B cell (primary cell): ENCODE results near the gene KIAA0753. TPM values are rescaled to one million over a fixed set of nuclear protein-coding genes. Genes with fewer than 3 reads are reported as not detected.

ENCODE experiments used
- ATAC-seq: fragments of 200-7000 bp; cut with Tn5 transposase; one replicate; pipeline ENCODE4 v1.10.0; 2021; ENCODE audit warnings: low read depth, mild to moderate bottlenecking, moderate number of reproducible peaks, moderate library complexity
- CTCF ChIA-PET: fragments of 350-600 bp; sonication (Branson Sonifier 250); formaldehyde crosslinking; loops from one replicate; lab custom pipeline; 2021; ENCODE audit warnings: antibody characterized with exemption, inconsistent platforms; lab: Charles Lee
- POLR2A ChIA-PET: fragments of 350-600 bp; sonication (Branson Sonifier 250); formaldehyde crosslinking; loops from one replicate; lab custom pipeline; 2021; ENCODE audit warnings: antibody characterized with exemption; lab: Charles Lee
- DNase-seq: peaks from one replicate; pipeline ENCODE4 v3.0.0; 2013
- H2AFZ ChIP-seq: 2 replicates; pipeline ENCODE4 v1.6.1; 2012; ENCODE audit warnings: mild to moderate bottlenecking, low read depth, low read length; ENCODE audit not compliant: insufficient read depth, poor library complexity, severe bottlenecking
- H3K27ac ChIP-seq, 2 donors: 1 replicate in 1 of 2; 2 replicates in 1 of 2; pipeline ENCODE4 v1.5.1; 2012 to 2013; ENCODE audit warnings: low read length in 2 of 2, mild to moderate bottlenecking in 2 of 2, moderate library complexity in 1 of 2
- H3K27me3 ChIP-seq, 4 experiments: fragments of 200-600 bp in 1 of 4; sonication (generic) in 1 of 4; replicated peaks in 1 of 4; 1 replicate in 2 of 4; 2 replicates in 2 of 4; pipeline versions ENCODE4 v1.6.1 to v1.7.0; 2013 to 2016; ENCODE audit warnings: low read length in 3 of 4, mild to moderate bottlenecking in 2 of 4, mixed read lengths in 1 of 4, moderate library complexity in 1 of 4; ENCODE audit not compliant: insufficient read depth in 4 of 4, control insufficient read depth in 3 of 4; ENCODE audit errors: control extremely low read depth in 1 of 4
- H3K36me3 ChIP-seq, 2 experiments: replicated peaks in 1 of 2; 1 replicate in 1 of 2; 2 replicates in 1 of 2; pipeline versions ENCODE4 v1.6.1 to v1.7.1; 2013; ENCODE audit warnings: low read length in 1 of 2; ENCODE audit not compliant: insufficient read depth in 2 of 2, control insufficient read depth in 1 of 2; ENCODE audit errors: control extremely low read depth in 1 of 2, extremely low read depth in 1 of 2
- H3K4me1 ChIP-seq, 2 donors: fragments of 200-600 bp in 1 of 2; sonication (generic) in 1 of 2; 1 replicate in 1 of 2; 2 replicates in 1 of 2; pipeline versions ENCODE4 v1.5.1 to v1.6.1; 2013 to 2017; ENCODE audit warnings: low read length in 2 of 2; ENCODE audit not compliant: control insufficient read depth in 2 of 2, insufficient read depth in 2 of 2
- H3K4me2 ChIP-seq: replicated peaks from 2 replicates; pipeline ENCODE3; 2012; ENCODE audit warnings: mild to moderate bottlenecking, low read depth, low read length; ENCODE audit not compliant: poor library complexity, severe bottlenecking
- H3K4me3 ChIP-seq, 5 experiments: fragments of 200-600 bp in 1 of 5; sonication (generic) in 1 of 5; 1 replicate in 3 of 5; 2 replicates in 2 of 5; pipeline versions ENCODE4 v1.5.1 to v1.7.0; 2011 to 2016; ENCODE audit warnings: low read length in 4 of 5, mild to moderate bottlenecking in 4 of 5, low read depth in 2 of 5, control low read depth in 1 of 5, moderate library complexity in 1 of 5; ENCODE audit not compliant: insufficient read depth in 1 of 5; ENCODE audit errors: control extremely low read depth in 1 of 5, extremely low read depth in 1 of 5
- H3K79me2 ChIP-seq: fragments of 200-600 bp; sonication (generic); one replicate; pipeline ENCODE4 v1.6.0; 2016; ENCODE audit warnings: low read length; ENCODE audit not compliant: control insufficient read depth, insufficient read depth
- H3K9ac ChIP-seq: fragments of 200-600 bp; sonication (generic); 2 replicates; pipeline ENCODE4 v1.6.1; 2017; ENCODE audit warnings: mild to moderate bottlenecking, low read length, moderate library complexity
- H3K9me3 ChIP-seq, 3 donors: one replicate each; pipeline versions ENCODE4 v1.6.1 to v1.7.1; 2013; ENCODE audit warnings: low read length in 2 of 3; ENCODE audit not compliant: control insufficient read depth in 2 of 3, insufficient read depth in 1 of 3; ENCODE audit errors: control extremely low read depth in 1 of 3
- H4K20me1 ChIP-seq: 2 replicates; pipeline ENCODE4 v1.6.0; 2012; ENCODE audit warnings: mild to moderate bottlenecking, low read length; ENCODE audit not compliant: insufficient read depth, control insufficient read depth, poor library complexity, severe bottlenecking
- H3K27ac Mint-ChIP-seq: one replicate; pipeline ENCODE4 v1.8.0; 2021; ENCODE audit warnings: mixed read lengths
- H3K27me3 Mint-ChIP-seq: one replicate; pipeline ENCODE4 v1.8.0; 2021; ENCODE audit warnings: mixed read lengths
- H3K4me1 Mint-ChIP-seq: one replicate; pipeline ENCODE4 v1.8.0; 2021; ENCODE audit warnings: mixed read lengths
- H3K4me3 Mint-ChIP-seq: one replicate; pipeline ENCODE4 v1.8.0; 2021; ENCODE audit warnings: mixed read lengths
- H3K9me3 Mint-ChIP-seq: one replicate; pipeline ENCODE4 v1.8.0; 2022; ENCODE audit warnings: mixed read lengths; ENCODE audit not compliant: insufficient read depth
- CTCF ChIP-seq: fragments of 200-600 bp; IDR thresholded peaks from one replicate; pipeline ENCODE4 v1.8.0; 2022; ENCODE audit warnings: antibody characterized with exemption, mild to moderate bottlenecking
- EZH2 ChIP-seq: IDR thresholded peaks from 2 replicates; pipeline ENCODE4 v1.6.1; 2012; ENCODE audit warnings: borderline replicate concordance, low read depth, mild to moderate bottlenecking, moderate library complexity, low read length; ENCODE audit not compliant: insufficient read depth, poor library complexity, severe bottlenecking
- WGBS: methylation state at CpG from one replicate; pipeline ENCODE4 v1.1.5; 2013; ENCODE audit warnings: missing lambda C conversion rate; ENCODE audit not compliant: insufficient coverage; 5-methylcytosine and 5-hydroxymethylcytosine counted together
- intact Hi-C: fragments of 100-400 bp; cut with micrococcal nuclease; formaldehyde crosslinking; loops from one replicate; pipeline ENCODE4 v1.10.0; 2022
- polyA plus RNA-seq: library from polyadenylated mRNA; depleted of rRNA; stranded (reverse); fragments of >200 nt; gene quantifications from 2 replicates; pipeline ENCODE4 v1.2.3, GENCODE V29; 2012
- total RNA-seq, 2 donors: library from RNA; stranded (reverse); fragments of 120-200 nt in 1 of 2; gene quantifications; 1 replicate in 1 of 2; 2 replicates in 1 of 2; pipeline versions ENCODE4 v1.2.3 to v1.2.4, GENCODE V29; 2013 to 2022

KIAA0753 gene
- total and polyA plus RNA-seq, 2 donors (not counting 1 experiment from before 2014, with no cell fraction given), result 6.3 to 29.1 TPM

- peaks cover 13% of the 10 kb centered on the region for H3K27me3 Mint-ChIP-seq
- no peak overlapping the region for H2AFZ ChIP-seq
- CTCF ChIA-PET, result no interaction called here
- 84% methylated on average over 8 of the region's 11 CpGs for WGBS
- H4K20me1 ChIP-seq, result peaks cover 9% of the 10 kb centered on the region
- no peaks in the 10 kb centered on the region for H3K9me3 ChIP-seq
- H3K27ac Mint-ChIP-seq, result no peak overlapping the region
- no peak for ATAC-seq
- H3K36me3 ChIP-seq, result no peaks in the 10 kb centered on the region
- no peak overlapping the region for H3K9ac ChIP-seq
- peaks cover 0 to 3% of the 10 kb centered on the region in 2 donors for H3K4me1 ChIP-seq
- H3K27me3 ChIP-seq, result peaks cover 0 to 22% (median 6%) of the 10 kb centered on the region in 4 experiments
- TF ChIP-seq CTCF, result no peak
- no peak overlapping the region for H3K4me2 ChIP-seq
- POLR2A ChIA-PET, result interaction anchor here (0.6 kb wide), 1 partner anchor 18 kb away, joined by 3 read pairs; no protein-coding TSS in a partner anchor
- H3K4me1 Mint-ChIP-seq, result no peaks in the 10 kb centered on the region
- intact Hi-C loops, result no loop called here
- no peaks in the 10 kb centered on the region for H3K9me3 Mint-ChIP-seq
- H3K4me3 ChIP-seq, result no peak overlapping the region
- H3K79me2 ChIP-seq, result peaks cover 9% of the 10 kb centered on the region
- H3K27ac ChIP-seq, result no peak overlapping the region
- H3K4me3 Mint-ChIP-seq, result no peak overlapping the region
- DNase-seq, result no peak
These were observed 34.8 kb upstream of the KIAA0753 start for GRCh38 chr17:6675201-6675825.

- no peak overlapping the region for H3K27ac ChIP-seq
- no peak overlapping the region for H3K4me3 ChIP-seq
- no peaks in the 10 kb centered on the region for H3K9me3 Mint-ChIP-seq
- no peak for TF ChIP-seq EZH2
- no peak for TF ChIP-seq CTCF
- H2AFZ ChIP-seq, result no peak overlapping the region
- no peak overlapping the region for H3K27ac Mint-ChIP-seq
- peaks cover 9% of the 10 kb centered on the region for H3K79me2 ChIP-seq
- peaks cover 7% of the 10 kb centered on the region for H3K27me3 Mint-ChIP-seq
- H3K27me3 ChIP-seq, result peaks cover 0 to 19% (median 6%) of the 10 kb centered on the region in 4 experiments
- peaks cover 0 to 3% of the 10 kb centered on the region in 2 donors for H3K4me1 ChIP-seq
- H3K36me3 ChIP-seq, result peaks cover 0 to 3% of the 10 kb centered on the region in 2 experiments
- POLR2A ChIA-PET, result no interaction called here
- no peaks in the 10 kb centered on the region for H3K9me3 ChIP-seq
- H3K4me1 Mint-ChIP-seq, result no peaks in the 10 kb centered on the region
- no peak for DNase-seq
- no peak overlapping the region for H3K4me2 ChIP-seq
- CTCF ChIA-PET, result no interaction called here
- H4K20me1 ChIP-seq, result peaks cover 9% of the 10 kb centered on the region
- intact Hi-C loops, result no loop called here
- no peak overlapping the region for H3K4me3 Mint-ChIP-seq
- H3K9ac ChIP-seq, result no peak overlapping the region
- 98% methylated on average over 13 of the region's 13 CpGs for WGBS
- ATAC-seq, result no peak
These were observed 34.1 kb upstream of the KIAA0753 start for GRCh38 chr17:6674586-6674985.
